ENCODE measurements around the gene SORCS2.

GRCh38 chr4:7310451-7310850 is 118.1 kb downstream of the SORCS2 start:
- TF ChIP-seq FOXM1 (IDR thresholded peaks at IDR 0.05; ENCODE audit: borderline replicate concordance) (no peak), HDGF (IDR thresholded peaks at IDR 0.05; ENCODE audit: borderline replicate concordance) (no peak), ARNT (IDR thresholded peaks at IDR 0.05) (no peak), SP1 (IDR thresholded peaks at IDR 0.05) (no peak), PKNOX1 (IDR thresholded peaks at IDR 0.05) (no peak), BHLHE40 (IDR thresholded peaks at IDR 0.05; ENCODE audit: borderline replicate concordance) (no peak), FOXA1 (IDR thresholded peaks at IDR 0.05) (no peak), SUZ12 (IDR thresholded peaks at IDR 0.05) (no peak), TARDBP (IDR thresholded peaks at IDR 0.05) (no peak), FOXK2 (IDR thresholded peaks at IDR 0.05) (no peak), ELF4 (IDR thresholded peaks at IDR 0.05) (no peak), CTBP1 (IDR thresholded peaks at IDR 0.05; ENCODE audit: borderline replicate concordance) (no peak), ZNF384 (IDR thresholded peaks at IDR 0.05) (no peak), L3MBTL2 (conservative IDR thresholded peaks at IDR 0.05) (no peak)
